ENCODE measurements around the gene MIGA2.

MIGA2 gene

DNA sequence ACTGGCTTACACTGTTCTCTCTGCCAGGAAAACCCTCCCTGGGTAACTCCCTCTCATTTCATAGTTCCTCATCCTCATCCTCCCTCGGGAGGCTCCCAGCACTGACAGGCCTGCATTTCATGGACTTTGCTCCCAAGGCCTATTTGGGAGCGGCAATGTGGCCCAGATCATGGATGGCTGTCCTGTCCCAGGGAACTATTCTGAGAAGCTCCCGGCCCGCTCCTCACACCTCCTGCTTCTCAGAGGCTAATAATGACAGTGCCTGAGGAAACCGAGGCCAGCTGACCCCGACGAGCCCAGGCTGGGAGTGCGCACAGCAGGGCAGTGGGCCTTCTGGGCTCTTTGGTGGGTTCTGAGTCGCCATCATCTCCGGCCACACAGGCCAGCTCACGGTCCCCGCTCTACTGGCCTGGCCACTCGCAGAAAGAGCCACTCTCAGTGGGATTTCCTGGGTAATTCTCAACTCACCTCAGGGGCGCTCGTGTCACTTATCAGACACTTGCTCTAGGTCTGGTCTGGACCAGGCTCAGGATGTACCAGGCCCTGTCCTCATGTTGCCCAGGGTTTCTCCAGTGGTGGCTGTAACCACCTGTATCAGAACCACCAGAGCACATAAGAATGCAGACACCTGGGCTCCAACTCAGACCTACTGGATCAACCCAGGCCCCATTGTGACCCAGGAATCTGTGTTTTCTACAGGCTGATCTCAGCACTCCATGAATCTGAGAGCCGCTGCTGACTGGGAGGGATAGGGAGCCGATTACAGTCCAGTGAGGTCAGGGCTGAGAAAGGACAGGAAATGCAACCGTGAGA lies 42.5 kb downstream of the MIGA2 start:
- ChIA-PET POLR2A (no interaction called here), CTCF (interaction anchor here (0.9 kb wide), 1 partner anchor 782 kb away, joined by 3 read pairs; no protein-coding TSS in a partner anchor)
- TF ChIP-seq, protein P1, sequence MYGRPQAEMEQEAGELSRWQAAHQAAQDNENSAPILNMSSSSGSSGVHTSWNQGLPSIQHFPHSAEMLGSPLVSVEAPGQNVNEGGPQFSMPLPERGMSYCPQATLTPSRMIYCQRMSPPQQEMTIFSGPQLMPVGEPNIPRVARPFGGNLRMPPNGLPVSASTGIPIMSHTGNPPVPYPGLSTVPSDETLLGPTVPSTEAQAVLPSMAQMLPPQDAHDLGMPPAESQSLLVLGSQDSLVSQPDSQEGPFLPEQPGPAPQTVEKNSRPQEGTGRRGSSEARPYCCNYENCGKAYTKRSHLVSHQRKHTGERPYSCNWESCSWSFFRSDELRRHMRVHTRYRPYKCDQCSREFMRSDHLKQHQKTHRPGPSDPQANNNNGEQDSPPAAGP (tag by site-specific recombination; IDR thresholded peaks at IDR 0.05): no peak
- TF ChIP-seq WT1 (tag by site-specific recombination; IDR thresholded peaks at IDR 0.05): peak; percentile 26; the same call in 1 of the 2 replicates
- TF ChIP-seq, protein P2, sequence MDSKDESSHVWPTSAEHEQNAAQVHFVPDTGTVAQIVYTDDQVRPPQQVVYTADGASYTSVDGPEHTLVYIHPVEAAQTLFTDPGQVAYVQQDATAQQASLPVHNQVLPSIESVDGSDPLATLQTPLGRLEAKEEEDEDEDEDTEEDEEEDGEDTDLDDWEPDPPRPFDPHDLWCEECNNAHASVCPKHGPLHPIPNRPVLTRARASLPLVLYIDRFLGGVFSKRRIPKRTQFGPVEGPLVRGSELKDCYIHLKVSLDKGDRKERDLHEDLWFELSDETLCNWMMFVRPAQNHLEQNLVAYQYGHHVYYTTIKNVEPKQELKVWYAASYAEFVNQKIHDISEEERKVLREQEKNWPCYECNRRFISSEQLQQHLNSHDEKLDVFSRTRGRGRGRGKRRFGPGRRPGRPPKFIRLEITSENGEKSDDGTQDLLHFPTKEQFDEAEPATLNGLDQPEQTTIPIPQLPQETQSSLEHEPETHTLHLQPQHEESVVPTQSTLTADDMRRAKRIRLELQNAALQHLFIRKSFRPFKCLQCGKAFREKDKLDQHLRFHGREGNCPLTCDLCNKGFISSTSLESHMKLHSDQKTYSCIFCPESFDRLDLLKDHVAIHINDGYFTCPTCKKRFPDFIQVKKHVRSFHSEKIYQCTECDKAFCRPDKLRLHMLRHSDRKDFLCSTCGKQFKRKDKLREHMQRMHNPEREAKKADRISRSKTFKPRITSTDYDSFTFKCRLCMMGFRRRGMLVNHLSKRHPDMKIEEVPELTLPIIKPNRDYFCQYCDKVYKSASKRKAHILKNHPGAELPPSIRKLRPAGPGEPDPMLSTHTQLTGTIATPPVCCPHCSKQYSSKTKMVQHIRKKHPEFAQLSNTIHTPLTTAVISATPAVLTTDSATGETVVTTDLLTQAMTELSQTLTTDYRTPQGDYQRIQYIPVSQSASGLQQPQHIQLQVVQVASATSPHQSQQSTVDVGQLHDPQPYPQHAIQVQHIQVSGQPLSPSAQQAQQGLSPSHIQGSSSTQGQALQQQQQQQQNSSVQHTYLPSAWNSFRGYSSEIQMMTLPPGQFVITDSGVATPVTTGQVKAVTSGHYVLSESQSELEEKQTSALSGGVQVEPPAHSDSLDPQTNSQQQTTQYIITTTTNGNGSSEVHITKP (tag by site-specific recombination; IDR thresholded peaks at IDR 0.05): no peak
- peak; percentile 88 for TF ChIP-seq ZBTB20 (tag by site-specific recombination; IDR thresholded peaks at IDR 0.05)
- TF ChIP-seq GLI4 (tag by site-specific recombination; IDR thresholded peaks at IDR 0.05): no peak
- TF ChIP-seq, protein P3, sequence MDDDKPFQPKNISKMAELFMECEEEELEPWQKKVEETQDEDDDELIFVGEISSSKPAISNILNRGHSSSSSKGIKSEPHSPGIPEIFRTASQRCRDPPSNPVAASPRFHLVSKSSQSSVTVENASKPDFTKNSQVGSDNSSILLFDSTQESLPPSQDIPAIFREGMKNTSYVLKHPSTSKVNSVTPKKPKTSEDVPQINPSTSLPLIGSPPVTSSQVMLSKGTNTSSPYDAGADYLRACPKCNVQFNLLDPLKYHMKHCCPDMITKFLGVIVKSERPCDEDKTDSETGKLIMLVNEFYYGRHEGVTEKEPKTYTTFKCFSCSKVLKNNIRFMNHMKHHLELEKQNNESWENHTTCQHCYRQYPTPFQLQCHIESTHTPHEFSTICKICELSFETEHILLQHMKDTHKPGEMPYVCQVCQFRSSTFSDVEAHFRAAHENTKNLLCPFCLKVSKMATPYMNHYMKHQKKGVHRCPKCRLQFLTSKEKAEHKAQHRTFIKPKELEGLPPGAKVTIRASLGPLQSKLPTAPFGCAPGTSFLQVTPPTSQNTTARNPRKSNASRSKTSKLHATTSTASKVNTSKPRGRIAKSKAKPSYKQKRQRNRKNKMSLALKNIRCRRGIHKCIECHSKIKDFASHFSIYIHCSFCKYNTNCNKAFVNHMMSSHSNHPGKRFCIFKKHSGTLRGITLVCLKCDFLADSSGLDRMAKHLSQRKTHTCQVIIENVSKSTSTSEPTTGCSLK (tag by site-specific recombination; IDR thresholded peaks at IDR 0.05): no peak
- no peak for TF ChIP-seq ZNF837 (tag by site-specific recombination; IDR thresholded peaks at IDR 0.05)
- TF ChIP-seq ZFP3 (tag by site-specific recombination; IDR thresholded peaks at IDR 0.05; ENCODE audit: low read depth): no peak
- no peak for TF ChIP-seq ZNF785 (tag by site-specific recombination; IDR thresholded peaks at IDR 0.05)
- TF ChIP-seq ZNF501 (tag by site-specific recombination; IDR thresholded peaks at IDR 0.05): no peak
- no peak for TF ChIP-seq ZNF555 (tag by site-specific recombination; conservative IDR thresholded peaks at IDR 0.05)
- TF ChIP-seq, protein P4, sequence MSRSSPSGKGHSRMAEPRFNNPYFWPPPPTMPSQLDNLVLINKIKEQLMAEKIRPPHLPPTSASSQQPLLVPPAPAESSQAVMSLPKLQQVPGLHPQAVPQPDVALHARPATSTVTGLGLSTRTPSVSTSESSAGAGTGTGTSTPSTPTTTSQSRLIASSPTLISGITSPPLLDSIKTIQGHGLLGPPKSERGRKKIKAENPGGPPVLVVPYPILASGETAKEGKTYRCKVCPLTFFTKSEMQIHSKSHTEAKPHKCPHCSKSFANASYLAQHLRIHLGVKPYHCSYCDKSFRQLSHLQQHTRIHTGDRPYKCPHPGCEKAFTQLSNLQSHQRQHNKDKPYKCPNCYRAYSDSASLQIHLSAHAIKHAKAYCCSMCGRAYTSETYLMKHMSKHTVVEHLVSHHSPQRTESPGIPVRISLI (tag by site-specific recombination; IDR thresholded peaks at IDR 0.05): no peak
- TF ChIP-seq, protein P5, sequence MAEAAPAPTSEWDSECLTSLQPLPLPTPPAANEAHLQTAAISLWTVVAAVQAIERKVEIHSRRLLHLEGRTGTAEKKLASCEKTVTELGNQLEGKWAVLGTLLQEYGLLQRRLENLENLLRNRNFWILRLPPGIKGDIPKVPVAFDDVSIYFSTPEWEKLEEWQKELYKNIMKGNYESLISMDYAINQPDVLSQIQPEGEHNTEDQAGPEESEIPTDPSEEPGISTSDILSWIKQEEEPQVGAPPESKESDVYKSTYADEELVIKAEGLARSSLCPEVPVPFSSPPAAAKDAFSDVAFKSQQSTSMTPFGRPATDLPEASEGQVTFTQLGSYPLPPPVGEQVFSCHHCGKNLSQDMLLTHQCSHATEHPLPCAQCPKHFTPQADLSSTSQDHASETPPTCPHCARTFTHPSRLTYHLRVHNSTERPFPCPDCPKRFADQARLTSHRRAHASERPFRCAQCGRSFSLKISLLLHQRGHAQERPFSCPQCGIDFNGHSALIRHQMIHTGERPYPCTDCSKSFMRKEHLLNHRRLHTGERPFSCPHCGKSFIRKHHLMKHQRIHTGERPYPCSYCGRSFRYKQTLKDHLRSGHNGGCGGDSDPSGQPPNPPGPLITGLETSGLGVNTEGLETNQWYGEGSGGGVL (tag by site-specific recombination; IDR thresholded peaks at IDR 0.05): no peak
- no peak for TF ChIP-seq ZNF624 (tag by site-specific recombination; IDR thresholded peaks at IDR 0.05)
- no peak for TF ChIP-seq ZNF394 (tag by site-specific recombination; IDR thresholded peaks at IDR 0.05; ENCODE audit: borderline replicate concordance)
- no peak for TF ChIP-seq ZNF132 (tag by site-specific recombination; IDR thresholded peaks at IDR 0.05; ENCODE audit: borderline replicate concordance)
- 0 out of 2 replicates have a peak, but pooled peaks cover 2% of the 10 kb centered on the region for H3K4me1 ChIP-seq (ENCODE audit: control insufficient read depth, insufficient read depth, low read length)
- no peak overlapping the region for H3K27ac ChIP-seq (ENCODE audit: extremely low read depth, low read depth, low read length)
- H3K4me3 ChIP-seq (ENCODE audit: low read depth, low read length): no peak overlapping the region
- no peaks in the 10 kb centered on the region for H3K9me3 ChIP-seq (ENCODE audit: control insufficient read depth, insufficient read depth, low read depth, low read length)
- H3K36me3 ChIP-seq (ENCODE audit: control insufficient read depth in 2 of 2, insufficient read depth in 1 of 2, low read length in 2 of 2): peaks cover 0 to 7% of the 10 kb centered on the region in 2 experiments; a peak in 1 of 3 replicates
